8988T (cell line): ENCODE measurements around the gene TEX19.

Experiments used
- DNase-seq: peaks from one replicate; pipeline ENCODE4 v3.0.0; 2011

The TEX19 gene

DNA sequence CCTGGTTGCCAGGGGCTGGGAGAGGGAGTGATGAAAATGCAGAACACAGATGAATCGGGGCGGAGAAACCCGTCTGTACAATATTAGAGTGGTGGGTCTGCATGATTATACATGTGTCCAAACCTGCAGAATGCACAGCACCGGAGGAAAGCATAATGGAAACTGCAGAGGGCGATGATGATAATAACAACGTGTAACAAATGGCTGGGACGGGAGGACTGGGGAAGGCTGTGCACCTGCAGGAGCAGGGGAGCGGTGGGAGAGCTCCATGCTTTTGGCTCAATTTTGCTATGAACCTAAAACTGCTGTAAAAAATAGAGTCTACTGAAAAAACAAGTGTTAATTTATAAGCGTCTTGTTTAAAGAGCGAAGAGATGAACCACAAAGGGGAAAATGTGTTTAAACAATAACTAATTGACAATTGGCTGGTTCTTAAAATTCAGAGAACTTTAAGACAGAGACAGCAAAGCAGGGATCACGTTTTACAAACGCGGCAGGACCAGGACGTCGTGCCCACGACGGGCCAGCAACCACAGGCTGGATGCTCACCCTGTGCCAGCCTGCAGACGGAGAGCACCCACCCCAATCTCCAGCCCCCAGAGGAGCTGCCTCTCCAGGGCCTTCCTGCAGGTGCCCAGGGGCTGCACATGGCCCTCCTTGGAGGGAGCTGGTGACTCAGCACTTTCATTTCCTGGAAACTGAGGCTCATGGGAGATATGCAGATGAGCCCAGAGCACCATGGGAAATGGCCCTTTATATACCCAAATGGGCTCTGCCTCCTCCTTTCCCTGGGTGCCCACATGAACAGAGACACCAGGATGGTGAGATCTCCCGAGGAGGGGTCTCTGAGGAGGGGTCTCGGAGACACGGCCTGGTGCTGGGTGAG is at the start of gene TEX19:
TEX19 (plus strand) TSS at position 783 of the 886 bp plus-strand sequence. CDS start 2,904 bp downstream, outside the sequence.
- no peak for DNase-seq

- no peak for DNase-seq
Measured at GRCh38 chr17:82309656-82310570, 49.1 kb upstream of the TEX19 start.

GRCh38 chr17:82310877-82311276 is 48.2 kb upstream of the TEX19 start:
- DNase-seq, result no peak

GRCh38 chr17:82311971-82312370 is 47.1 kb upstream of the TEX19 start:
- DNase-seq, result no peak

GRCh38 chr17:82313195-82314011 is 45.6 kb upstream of the TEX19 start:
- no peak for DNase-seq

GRCh38 chr17:82314012-82314726 is 44.9 kb upstream of the TEX19 start:
- DNase-seq, result no peak

DNA sequence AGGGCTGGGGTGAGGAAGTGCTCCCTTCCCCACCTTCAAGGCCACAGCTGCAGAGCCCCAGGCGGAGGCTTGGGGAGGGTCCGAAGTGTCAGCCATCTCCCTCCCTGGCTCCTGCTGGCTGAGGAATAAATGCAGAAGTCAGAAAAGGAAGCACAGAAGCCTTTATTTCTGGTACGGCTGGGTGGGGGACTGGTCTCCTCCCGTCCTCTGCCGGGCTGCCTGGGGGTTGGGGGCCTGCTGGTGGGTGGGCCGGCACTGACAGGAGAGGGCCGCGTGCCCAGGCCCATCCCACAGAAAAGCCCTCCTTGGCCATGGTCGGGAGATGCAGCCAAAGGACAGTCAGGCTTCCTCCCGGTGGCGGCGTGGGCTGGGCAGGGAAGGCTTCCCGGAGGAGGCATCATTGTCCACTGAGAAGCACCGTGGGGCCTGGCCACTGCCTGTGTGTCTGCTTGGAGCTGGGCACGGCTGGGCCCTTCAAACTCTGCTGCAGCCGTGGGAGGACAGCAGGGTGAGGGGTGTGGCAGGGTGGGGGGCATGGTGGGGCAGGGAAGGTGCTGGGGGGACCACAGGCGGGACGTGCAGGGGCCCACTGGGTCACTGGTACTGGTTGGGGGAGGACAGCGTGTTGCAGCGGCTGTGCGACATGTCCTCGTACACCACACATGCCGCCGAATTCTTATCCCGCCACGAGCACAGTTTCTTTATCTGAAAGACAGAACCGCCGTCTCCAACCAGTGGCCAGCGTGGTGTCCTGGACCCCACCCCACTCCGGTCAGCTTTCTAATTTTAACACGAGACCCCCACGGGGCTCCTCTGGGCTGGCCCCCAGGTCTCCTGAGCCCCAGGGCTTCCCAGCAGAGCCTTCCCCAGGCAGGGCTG is 44.1 kb upstream of the TEX19 start:
- DNase-seq, result no peak

GRCh38 chr17:82315703-82316358 is 43.2 kb upstream of the TEX19 start:
- no peak for DNase-seq

- no peak for DNase-seq
Measured at GRCh38 chr17:82316651-82317393, 42.2 kb upstream of the TEX19 start.

GRCh38 chr17:82317394-82318168 is 41.5 kb upstream of the TEX19 start, which contains the start of gene CD7:
Gene CD7, minus strand, starts transcription at chr17:82317608. Its CDS starts 113 bp downstream, at chr17:82317495.
- DNase-seq, result no peak

DNA sequence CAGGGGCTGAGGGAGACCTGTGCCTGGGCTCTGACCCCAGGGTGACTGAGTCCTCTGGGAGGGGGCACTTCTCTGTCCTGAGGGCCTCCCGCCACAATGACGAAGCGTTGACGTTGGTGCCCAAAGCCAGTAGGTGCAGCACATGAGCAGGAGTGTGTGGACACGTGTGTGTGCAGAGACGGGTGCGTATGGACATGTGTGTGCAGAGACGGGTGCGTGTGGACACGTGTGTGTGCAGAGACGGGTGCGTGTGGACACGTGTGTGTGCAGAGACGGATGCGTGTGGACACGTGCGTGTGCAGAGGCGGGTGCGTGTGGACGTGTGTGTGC is 40.9 kb upstream of the TEX19 start:
- no peak for DNase-seq

DNA sequence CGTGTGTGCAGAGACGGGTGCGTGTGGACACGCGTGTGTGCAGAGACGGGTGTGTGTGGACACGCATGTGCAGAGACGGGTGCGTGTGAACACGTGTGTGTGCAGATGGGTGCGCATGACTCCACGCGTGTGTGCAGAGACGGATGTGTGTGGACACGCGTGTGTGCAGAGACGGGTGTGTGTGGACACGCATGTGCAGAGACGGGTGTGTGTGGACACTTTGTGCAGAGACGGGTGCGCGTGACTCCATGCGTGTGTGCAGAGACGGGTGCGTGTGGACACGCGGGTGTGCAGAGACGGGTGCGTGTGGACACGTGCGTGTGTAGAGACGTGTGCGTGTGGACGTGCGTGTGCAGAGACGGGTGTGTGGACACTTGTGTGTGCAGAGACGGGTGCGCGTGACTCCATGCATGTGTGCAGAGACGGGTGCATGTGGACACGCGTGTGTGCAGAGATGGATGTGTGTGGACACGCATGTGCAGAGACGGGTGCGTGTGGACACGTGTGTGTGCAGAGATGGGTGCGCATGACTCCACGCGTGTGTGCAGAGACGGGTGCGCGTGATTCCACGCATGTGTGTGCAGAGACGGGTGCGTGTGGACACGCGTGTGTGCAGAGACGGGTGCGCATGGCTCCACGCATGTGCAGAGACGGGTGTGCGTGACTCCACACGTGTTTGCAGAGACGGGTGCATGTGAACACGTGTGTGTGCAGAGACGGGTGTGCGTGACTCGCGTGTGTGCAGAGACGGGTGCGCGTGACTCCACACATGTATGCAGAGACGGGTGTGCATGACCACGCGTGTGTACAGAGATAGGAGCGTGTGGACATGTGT is 40.1 kb upstream of the TEX19 start:
- DNase-seq, result no peak

DNA sequence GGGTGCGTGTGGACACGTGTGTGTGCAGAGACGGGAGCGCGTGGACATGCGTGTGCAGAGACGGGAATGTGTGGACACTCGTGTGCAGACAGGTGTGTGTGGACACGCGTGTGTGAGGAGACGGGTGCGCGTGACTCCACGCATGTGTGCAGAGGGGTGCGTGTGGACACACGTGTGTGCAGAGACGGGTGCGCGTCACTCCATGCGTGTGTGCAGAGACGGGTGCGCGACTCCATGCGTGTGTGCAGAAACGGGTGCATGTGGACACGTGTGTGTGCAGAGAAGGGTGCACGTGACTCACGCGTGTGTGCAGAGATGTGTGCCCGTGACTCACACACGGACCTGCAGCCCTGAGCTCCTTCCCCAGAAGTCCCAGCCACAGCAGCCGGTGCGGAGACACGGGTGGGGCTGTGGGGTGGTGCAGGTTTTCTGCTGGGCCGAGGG is 39.4 kb upstream of the TEX19 start:
- no peak for DNase-seq

- no peak for DNase-seq
Measured at GRCh38 chr17:82320140-82320840, 38.8 kb upstream of the TEX19 start.

- DNase-seq, result no peak
Measured at GRCh38 chr17:82320956-82321927, 37.8 kb upstream of the TEX19 start.

- DNase-seq, result no peak
Measured at GRCh38 chr17:82321947-82322466, 37.0 kb upstream of the TEX19 start.
